SK-N-SH (cell line): ENCODE data around the gene DIRAS1. TPM values are rescaled to one million over a fixed set of nuclear protein-coding genes. Genes with fewer than 3 reads are reported as not detected.
"Not testable (repeated sequence)": the region's sequence is repeated elsewhere in the genome, so short reads cannot be mapped to it uniquely, and the experiment has no call there.

ENCODE experiments used
- CTCF ChIA-PET: fragments of 300-600, 350-600 bp; formaldehyde crosslinking; extraction: SDS; loops from one replicate; lab custom pipeline; 2021; lab: Yijun Ruan, JAX
- POLR2A ChIA-PET: fragments of 350-600 bp; sonication (Branson Sonifier 250); formaldehyde crosslinking; extraction: SDS; loops from one replicate; lab custom pipeline; 2020; ENCODE audit warnings: antibody characterized with exemption, inconsistent platforms; lab: Yijun Ruan, JAX
- DNase-seq: peaks from one replicate; pipeline ENCODE4 v3.0.0; 2012
- H2AFZ ChIP-seq: fragments of 200-600 bp; sonication (generic); 2 replicates; pipeline ENCODE4 v1.8.1; 2016; ENCODE audit warnings: antibody characterized with exemption, mild to moderate bottlenecking, low read depth
- H3F3A ChIP-seq: fragments of 200-600 bp; sonication (generic); replicated peaks from 2 replicates; pipeline ENCODE3; 2016; ENCODE audit warnings: antibody characterized with exemption, mild to moderate bottlenecking; ENCODE audit not compliant: insufficient read depth
- H3K27ac ChIP-seq, 2 experiments: fragments of 200-500 bp in 1 of 2; fragments of 200-600 bp in 1 of 2; sonication (Bioruptor generic) in 1 of 2; sonication (generic), shearing (Covaris generic) in 1 of 2; 2 replicates each; pipeline versions ENCODE4 v1.5.1 to v1.6.1; 2014 to 2016; ENCODE audit warnings: low read depth in 2 of 2, inconsistent platforms in 1 of 2, low read length in 1 of 2, mild to moderate bottlenecking in 1 of 2, mixed read lengths in 1 of 2
- H3K27me3 ChIP-seq: fragments of 200-600 bp; sonication (generic), shearing (Covaris generic); 2 replicates; pipeline ENCODE4 v1.6.1; 2016; ENCODE audit warnings: mixed run types; ENCODE audit not compliant: insufficient read depth
- H3K36me3 ChIP-seq, 2 experiments: fragments of 200-500 bp in 1 of 2; fragments of 200-600 bp in 1 of 2; sonication (Bioruptor generic) in 1 of 2; sonication (generic) in 1 of 2; replicated peaks in 1 of 2; 2 replicates each; pipeline versions ENCODE3 to v1.5.1; 2014 to 2016; ENCODE audit warnings: low read length in 1 of 2, mild to moderate bottlenecking in 1 of 2; ENCODE audit not compliant: insufficient read depth in 2 of 2, control insufficient read depth in 1 of 2
- H3K4me1 ChIP-seq, 2 experiments: fragments of 200-500 bp in 1 of 2; fragments of 200-600 bp in 1 of 2; sonication (Bioruptor generic) in 1 of 2; sonication (generic), shearing (Covaris generic) in 1 of 2; 2 replicates each; pipeline versions ENCODE4 v1.5.1 to v1.6.1; 2014 to 2016; ENCODE audit warnings: low read depth in 1 of 2, low read length in 1 of 2, mixed run types in 1 of 2; ENCODE audit not compliant: insufficient read depth in 2 of 2, control insufficient read depth in 1 of 2
- H3K4me2 ChIP-seq: fragments of 200-600 bp; sonication (generic), shearing (Covaris generic); 2 replicates; pipeline ENCODE4 v1.6.1; 2017; ENCODE audit warnings: mixed run types
- H3K4me3 ChIP-seq, 2 experiments: fragments of 200-500 bp in 1 of 2; fragments of 200-600 bp in 1 of 2; sonication (Bioruptor generic) in 1 of 2; sonication (generic), shearing (Covaris generic) in 1 of 2; 2 replicates each; pipeline versions ENCODE4 v1.5.1 to v1.8.1; 2014 to 2016; ENCODE audit warnings: low read depth in 2 of 2, inconsistent platforms in 1 of 2, low read length in 1 of 2, mild to moderate bottlenecking in 1 of 2, mixed read lengths in 1 of 2, moderate library complexity in 1 of 2
- H3K79me2 ChIP-seq: fragments of 200-600 bp; sonication (generic); 2 replicates; pipeline ENCODE4 v1.8.1; 2017; ENCODE audit warnings: mild to moderate bottlenecking; ENCODE audit not compliant: insufficient read depth
- H3K9ac ChIP-seq: fragments of 200-600 bp; sonication (generic); 2 replicates; pipeline ENCODE4 v1.6.1; 2017; ENCODE audit warnings: mixed run types
- H3K9me2 ChIP-seq: fragments of 200-600 bp; sonication (generic); 2 replicates; pipeline ENCODE4 v1.6.1; 2017; ENCODE audit warnings: mixed run types
- H3K9me3 ChIP-seq: fragments of 200-600 bp; sonication (generic); 2 replicates; pipeline ENCODE4 v1.6.1; 2017; ENCODE audit warnings: mixed run types, mild to moderate bottlenecking, moderate library complexity
- H4K20me1 ChIP-seq: fragments of 200-600 bp; sonication (generic); 2 replicates; pipeline ENCODE4 v1.6.1; 2017; ENCODE audit warnings: mild to moderate bottlenecking, mixed run types; ENCODE audit not compliant: insufficient read depth
- ELF1 ChIP-seq: IDR thresholded peaks from 2 replicates; pipeline ENCODE4 v1.4.0; 2012
- EZH2phosphoT487 ChIP-seq: fragments of 200-600 bp; sonication (generic); IDR thresholded peaks from 2 replicates; pipeline ENCODE4 v1.6.1; 2017; ENCODE audit warnings: low read depth, mixed run types, mild to moderate bottlenecking, antibody characterized with exemption, moderate library complexity, borderline replicate concordance
- FOSL2 ChIP-seq: IDR thresholded peaks from 2 replicates; pipeline ENCODE4 v1.4.0; 2012; ENCODE audit warnings: low read depth, mild to moderate bottlenecking, moderate library complexity, borderline replicate concordance
- FOXM1 ChIP-seq: IDR thresholded peaks from 2 replicates; pipeline ENCODE4 v1.4.0; 2012; ENCODE audit warnings: low read depth, mild to moderate bottlenecking
- GABPA ChIP-seq: IDR thresholded peaks from 2 replicates; pipeline ENCODE4 v1.4.0; 2012; ENCODE audit warnings: low read depth, mild to moderate bottlenecking
- GATA2 ChIP-seq: sonication (generic); formaldehyde crosslinking; IDR thresholded peaks from 2 replicates; pipeline ENCODE4 v1.5.0; 2020; ENCODE audit warnings: mild to moderate bottlenecking, missing genetic modification reagents
- IRF3 ChIP-seq: fragments of 150-350 bp; IDR thresholded peaks from 2 replicates; pipeline ENCODE4 v1.6.1; 2016; ENCODE audit warnings: mild to moderate bottlenecking, low read depth, low read length
- JUND ChIP-seq: IDR thresholded peaks from 2 replicates; pipeline ENCODE4 v1.4.0; 2012
- MEF2A ChIP-seq: IDR thresholded peaks from 2 replicates; pipeline ENCODE4 v1.4.0; 2012; ENCODE audit warnings: low read depth, borderline replicate concordance
- MXI1 ChIP-seq: IDR thresholded peaks from 2 replicates; pipeline ENCODE4 v1.6.1; 2012; ENCODE audit warnings: mild to moderate bottlenecking, low read depth, low read length, improper control_type of control experiment
- NFIC ChIP-seq: IDR thresholded peaks from 2 replicates; pipeline ENCODE4 v1.4.0; 2012; ENCODE audit warnings: borderline replicate concordance
- NRF1 ChIP-seq: IDR thresholded peaks from 2 replicates; pipeline ENCODE4 v1.6.1; 2012; ENCODE audit warnings: low read depth, mild to moderate bottlenecking, low read length
- PBX3 ChIP-seq: IDR thresholded peaks from 2 replicates; pipeline ENCODE4; 2012
- POLR2AphosphoS5 ChIP-seq: IDR thresholded peaks from 2 replicates; pipeline ENCODE4 v1.6.1; 2012; ENCODE audit warnings: low read depth, low read length
- RFX5 ChIP-seq: IDR thresholded peaks from 2 replicates; pipeline ENCODE4 v1.6.1; 2012; ENCODE audit warnings: mild to moderate bottlenecking, improper control_type of control experiment, low read length
- RXRA ChIP-seq: IDR thresholded peaks from 2 replicates; pipeline ENCODE4 v1.4.0; 2012; ENCODE audit warnings: low read depth, mild to moderate bottlenecking, borderline replicate concordance
- SIN3A ChIP-seq: IDR thresholded peaks from 2 replicates; pipeline ENCODE4 v1.6.1; 2012; ENCODE audit warnings: low read depth, mild to moderate bottlenecking, low read length, moderate library complexity, borderline replicate concordance
- TAF1 ChIP-seq: IDR thresholded peaks from 2 replicates; pipeline ENCODE4 v1.6.1; 2012; ENCODE audit warnings: low read depth, mild to moderate bottlenecking, low read length, moderate library complexity, borderline replicate concordance
- YY1 ChIP-seq: IDR thresholded peaks from 2 replicates; pipeline ENCODE4 v1.4.0; 2012; ENCODE audit warnings: low read depth, mild to moderate bottlenecking
- WGBS: methylation state at CpG from one replicate; pipeline ENCODE4 v1.1.6; 2017; ENCODE audit warnings: low lambda C conversion rate; 5-methylcytosine and 5-hydroxymethylcytosine counted together
- polyA plus RNA-seq, 3 experiments: library from polyadenylated mRNA; depleted of rRNA; stranded (reverse); fragments of >200 nt; gene quantifications; 2 replicates each; pipeline ENCODE4 v1.2.3, GENCODE V29; 2012
- TF ChIP-seq, protein P1 (sequence below): IDR thresholded peaks from 2 replicates; pipeline ENCODE4 v1.4.0; 2012; ENCODE audit warnings: low read depth, borderline replicate concordance

The DIRAS1 gene
- polyA plus RNA-seq, 1 of the 3 experiments (the other 2 are of a cell fraction), result 9.0 TPM

GRCh38 chr19:2670217-2670616 lies 51.0 kb downstream of the DIRAS1 start (continued):
- TF ChIP-seq SIN3A (no peak), NRF1 (no peak), JUND (no peak), FOXM1 (no peak)

DNA sequence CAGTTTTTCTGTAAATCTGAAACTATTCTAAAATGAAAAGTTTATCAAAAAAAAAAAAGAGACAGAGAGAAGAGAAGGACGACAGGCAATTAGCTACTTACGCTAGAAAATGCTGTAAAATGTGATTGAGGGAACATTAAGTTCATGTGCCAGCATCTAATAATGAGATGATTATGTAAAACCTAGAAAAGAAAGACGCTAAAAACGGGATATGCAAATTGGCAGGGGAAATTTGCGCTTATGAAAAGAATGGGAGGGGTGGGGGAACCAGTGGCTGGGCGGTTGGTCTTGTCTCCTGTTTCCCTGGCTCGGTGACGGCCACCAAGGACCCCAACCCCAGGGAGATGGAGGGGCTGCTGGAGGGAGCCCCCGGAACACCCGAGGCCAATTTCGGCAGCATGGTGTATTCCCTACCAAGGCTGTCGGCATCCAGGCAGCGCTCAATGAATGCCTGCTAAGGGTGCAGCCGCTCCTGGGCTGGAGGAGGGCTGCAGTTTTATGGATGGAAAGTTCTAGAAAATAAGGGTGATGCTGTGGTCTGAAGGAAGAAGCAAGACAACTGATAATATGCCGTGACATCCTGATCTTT lies 52.9 kb downstream of the DIRAS1 start:
- TF ChIP-seq NFIC, result no peak
- no peak for TF ChIP-seq EZH2phosphoT487
- TF ChIP-seq GATA2 (CRISPR knock-in tag), result no peak
- no peak for TF ChIP-seq FOXM1
- TF ChIP-seq, protein P1, sequence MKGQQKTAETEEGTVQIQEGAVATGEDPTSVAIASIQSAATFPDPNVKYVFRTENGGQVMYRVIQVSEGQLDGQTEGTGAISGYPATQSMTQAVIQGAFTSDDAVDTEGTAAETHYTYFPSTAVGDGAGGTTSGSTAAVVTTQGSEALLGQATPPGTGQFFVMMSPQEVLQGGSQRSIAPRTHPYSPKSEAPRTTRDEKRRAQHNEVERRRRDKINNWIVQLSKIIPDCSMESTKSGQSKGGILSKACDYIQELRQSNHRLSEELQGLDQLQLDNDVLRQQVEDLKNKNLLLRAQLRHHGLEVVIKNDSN, result no peak
- TF ChIP-seq FOSL2, result no peak
- no peak for TF ChIP-seq NRF1
- no peak for TF ChIP-seq TAF1
- no peak for TF ChIP-seq ELF1
- TF ChIP-seq MEF2A, result no peak
- no peak for TF ChIP-seq POLR2AphosphoS5
- no peak for TF ChIP-seq PBX3
- no peak for TF ChIP-seq RXRA
- no peak for TF ChIP-seq YY1
- no peak for TF ChIP-seq GABPA
- TF ChIP-seq RFX5, result no peak
- TF ChIP-seq MXI1, result no peak
- no peak for TF ChIP-seq IRF3
- H3K9me3 ChIP-seq, result no peaks in the 10 kb centered on the region
- ChIA-PET CTCF (no interaction called here), POLR2A (no interaction called here)
- H3F3A ChIP-seq, result no peaks in the 10 kb centered on the region
- H3K27ac ChIP-seq, result no peak overlapping the region
- WGBS, result 48% methylated on average over 12 of the region's 15 CpGs
- no peaks in the 10 kb centered on the region for H3K4me1 ChIP-seq
- no peak overlapping the region for H3K4me3 ChIP-seq
- H3K36me3 ChIP-seq, result no peaks in the 10 kb centered on the region
- DNase-seq, result no peak
- H3K9me2 ChIP-seq, result no peaks in the 10 kb centered on the region
- no peaks in the 10 kb centered on the region for H3K27me3 ChIP-seq
- H3K4me2 ChIP-seq, result no peak overlapping the region
- H4K20me1 ChIP-seq, result no peaks in the 10 kb centered on the region
- H2AFZ ChIP-seq, result no peak overlapping the region
- no peaks in the 10 kb centered on the region for H3K79me2 ChIP-seq
- no peak overlapping the region for H3K9ac ChIP-seq

GRCh38 chr19:2667349-2667748 lies 53.8 kb downstream of the DIRAS1 start:
- H3K36me3 ChIP-seq, H4K20me1 ChIP-seq, CTCF ChIA-PET: not testable (repeated sequence)

More at GRCh38 chr19:2667349-2667748, 53.8 kb downstream of the DIRAS1 start:
- H3F3A ChIP-seq, H3K27ac ChIP-seq, H3K9ac ChIP-seq, DNase-seq, H3K79me2 ChIP-seq, H2AFZ ChIP-seq, H3K27me3 ChIP-seq, H3K9me3 ChIP-seq, H3K9me2 ChIP-seq, H3K4me2 ChIP-seq, H3K4me3 ChIP-seq, H3K4me1 ChIP-seq, POLR2A ChIA-PET: not testable (repeated sequence)
- WGBS, result 85% methylated on average over 10 of the region's 10 CpGs
